Spleen (tissue), 7 donors: ENCODE data around the gene SYCP2.

Source experiments
- CTCF ChIP-seq, 11 experiments: fragments of 200-600 bp in 7 of 11; fragments of 450-650 bp in 4 of 11; sonication (generic) in 4 of 11; IDR thresholded peaks in 8 of 11; conservative IDR thresholded peaks in 3 of 11; 1 replicate in 7 of 11; 2 replicates in 4 of 11; pipeline versions ENCODE4 v1.4.0 to v1.8.0; 2016 to 2021; ENCODE audit warnings: antibody characterized with exemption in 11 of 11, inconsistent platforms in 4 of 11, mild to moderate bottlenecking in 1 of 11
- POLR2A ChIP-seq, 3 donors: fragments of 450-650 bp; IDR thresholded peaks; one replicate each; pipeline ENCODE4 v1.5.1; 2017; ENCODE audit warnings: antibody characterized with exemption in 3 of 3, mild to moderate bottlenecking in 1 of 3
- donor health status: DM: no; HTN: no; CAD: no; lungs with moderate emphysema.
- donor health status: DM: no; HTN: no; CAD: no.
- donor health status: DM: no; HTN: no; CAD: no.

GRCh38 chr20:59827138-59828056 lies 106.0 kb downstream of the SYCP2 start:
- no peak for TF ChIP-seq CTCF (IDR thresholded peaks at IDR 0.05 in 8 of 11, conservative IDR thresholded peaks at IDR 0.05 in 3 of 11)
- no peak for TF ChIP-seq POLR2A (IDR thresholded peaks at IDR 0.05)
